ENCODE data around the gene SLC38A1.
"Not testable (repeated sequence)": the region's sequence is repeated elsewhere in the genome, so short reads cannot be mapped to it uniquely, and the experiment has no call there.

The SLC38A1 gene

DNA sequence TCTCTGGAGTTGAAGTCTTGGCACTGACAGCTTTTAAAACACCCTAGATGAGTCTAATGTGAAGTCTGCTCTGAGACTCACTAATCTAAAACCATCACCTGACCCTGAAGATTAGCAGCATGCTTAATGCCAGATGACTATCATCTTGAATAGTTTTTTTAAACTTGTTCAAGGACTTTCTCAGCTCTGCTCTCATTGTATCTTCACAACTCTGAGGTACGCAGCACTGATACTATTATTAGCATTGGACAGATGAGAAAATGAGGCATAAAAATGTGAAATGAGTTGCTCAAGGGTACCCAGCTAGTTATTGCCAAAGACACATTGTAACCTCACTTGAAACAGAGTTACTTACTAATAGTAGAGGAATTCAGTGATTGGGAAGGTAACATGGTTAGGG is 4.8 kb downstream of the SLC38A1 start:
- no peak for ATAC-seq
- no peak for DNase-seq

DNA sequence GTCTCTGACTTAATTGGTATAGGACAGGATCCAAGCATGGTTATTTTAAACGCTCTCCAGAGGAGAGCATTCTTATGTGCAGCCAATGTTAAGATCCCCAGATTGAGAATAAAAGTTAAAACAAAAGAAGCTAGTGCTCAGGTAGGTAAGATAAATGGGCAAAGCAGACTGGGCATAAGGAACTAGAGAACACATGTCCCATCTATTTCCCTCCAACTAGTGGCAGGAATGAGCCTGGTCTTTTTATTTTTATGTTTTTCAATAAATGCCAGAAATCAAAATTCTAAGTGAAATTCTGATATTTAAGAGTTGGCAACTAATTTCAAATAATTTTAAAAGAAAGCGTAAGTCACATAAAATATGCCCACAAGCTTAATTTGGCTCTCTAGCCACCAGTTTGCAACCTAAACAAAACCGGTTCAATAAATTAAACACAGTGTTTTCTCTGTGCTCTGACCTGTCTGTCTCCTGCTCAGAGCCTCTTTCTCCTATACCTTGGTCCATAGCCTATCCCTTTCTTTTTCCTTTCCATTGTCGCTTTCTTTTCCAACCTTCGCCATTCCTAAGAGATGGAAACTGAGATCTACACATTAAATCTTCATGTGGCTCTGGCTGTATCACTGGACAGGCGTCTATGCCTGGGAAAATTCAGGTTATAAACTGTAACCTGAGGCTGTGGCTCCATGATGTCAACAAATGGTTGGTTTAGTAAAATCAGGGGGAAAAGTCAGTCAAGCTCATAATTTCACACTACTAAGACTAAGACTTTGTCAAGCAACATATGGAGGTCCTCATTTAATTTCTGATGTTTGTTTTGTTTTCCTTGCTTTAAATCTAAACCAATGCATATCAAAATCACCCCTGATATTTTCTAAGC is 5.5 kb downstream of the SLC38A1 start:
- DNase-seq (no peak), ATAC-seq (no peak)

DNA sequence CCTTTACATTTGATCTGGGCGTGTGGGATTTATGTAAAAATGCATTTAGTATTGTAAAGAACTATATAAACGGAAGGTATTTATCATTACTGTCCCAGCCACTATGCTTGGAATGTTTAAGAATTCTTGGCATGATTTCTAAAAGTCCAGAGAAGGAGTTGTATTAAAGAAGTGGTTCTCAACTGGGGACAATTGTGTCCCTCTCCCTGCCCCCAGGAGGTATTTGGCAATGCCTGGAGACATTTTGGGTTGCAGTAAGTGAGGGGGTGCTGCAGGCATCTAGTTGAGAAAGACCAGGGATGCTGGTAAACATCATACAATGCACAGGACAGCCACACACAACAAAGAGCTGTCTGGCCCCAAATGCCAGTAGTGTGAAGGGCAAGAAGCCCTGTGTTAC is 7.2 kb downstream of the SLC38A1 start:
- ATAC-seq (no peak), DNase-seq (no peak)

DNA sequence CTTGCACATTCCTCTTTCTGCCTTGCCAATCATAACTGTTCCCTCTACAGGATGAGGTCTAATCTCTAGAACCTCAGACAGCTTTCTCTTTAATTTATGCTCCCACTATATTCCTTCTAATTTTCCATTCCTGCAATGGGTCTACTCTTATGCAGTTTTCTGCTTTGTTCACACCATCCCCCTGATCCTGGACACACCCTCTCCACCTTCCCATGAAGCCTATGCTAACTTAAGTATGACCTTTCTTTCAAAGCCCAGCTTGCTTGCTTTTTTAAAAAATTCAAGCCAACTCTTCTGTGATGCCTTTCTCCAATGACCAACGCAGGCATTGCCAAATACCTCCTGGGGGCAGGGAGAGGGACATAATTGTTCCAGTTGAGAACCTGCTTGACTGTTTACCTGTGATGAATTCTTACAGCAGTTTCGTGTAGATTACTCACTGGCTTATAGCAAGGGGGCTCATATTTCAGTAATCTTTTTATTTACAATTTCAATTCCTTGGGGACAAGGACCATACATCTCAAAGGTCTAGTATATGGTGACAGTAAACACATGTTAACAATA is 7.8 kb downstream of the SLC38A1 start:
- DNase-seq (no peak), ATAC-seq (no peak)

DNA sequence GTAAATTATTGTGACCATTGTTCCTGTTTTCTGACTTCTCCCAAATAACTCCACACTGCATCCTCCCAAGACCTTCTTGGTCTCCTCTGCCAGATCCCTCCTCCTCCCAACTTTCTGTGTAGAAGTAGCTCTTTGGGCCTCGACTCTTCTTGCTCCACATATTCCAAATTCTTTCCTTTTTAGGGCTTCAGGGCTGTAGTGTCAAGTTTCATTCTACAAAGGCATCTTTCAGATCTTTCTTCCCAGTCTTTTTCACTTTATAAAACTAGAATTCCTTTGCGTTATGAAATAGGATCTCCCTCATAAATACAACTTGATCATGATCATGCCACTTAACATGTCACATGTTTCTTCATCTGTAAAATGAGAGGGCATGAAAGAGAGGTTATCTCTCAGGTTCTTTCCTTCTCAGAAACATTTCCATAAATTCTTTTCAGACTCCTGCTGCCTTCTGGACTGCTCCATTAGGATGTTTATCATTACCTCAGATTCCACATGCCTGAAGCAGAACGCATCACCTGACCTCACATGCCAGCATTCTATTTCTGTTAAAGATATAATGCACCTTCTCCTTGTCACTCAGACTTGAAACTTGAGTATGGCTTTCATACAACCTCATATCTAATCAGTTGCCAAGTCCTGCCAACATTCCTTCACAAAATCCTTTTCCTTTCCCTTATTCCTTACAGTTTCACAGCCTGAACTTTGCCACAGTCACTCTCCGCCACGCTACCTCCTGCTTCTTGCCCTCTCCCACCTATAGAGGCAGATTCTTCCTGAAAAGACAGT is 8.5 kb downstream of the SLC38A1 start:
- DNase-seq (no peak), ATAC-seq (no peak)

DNA sequence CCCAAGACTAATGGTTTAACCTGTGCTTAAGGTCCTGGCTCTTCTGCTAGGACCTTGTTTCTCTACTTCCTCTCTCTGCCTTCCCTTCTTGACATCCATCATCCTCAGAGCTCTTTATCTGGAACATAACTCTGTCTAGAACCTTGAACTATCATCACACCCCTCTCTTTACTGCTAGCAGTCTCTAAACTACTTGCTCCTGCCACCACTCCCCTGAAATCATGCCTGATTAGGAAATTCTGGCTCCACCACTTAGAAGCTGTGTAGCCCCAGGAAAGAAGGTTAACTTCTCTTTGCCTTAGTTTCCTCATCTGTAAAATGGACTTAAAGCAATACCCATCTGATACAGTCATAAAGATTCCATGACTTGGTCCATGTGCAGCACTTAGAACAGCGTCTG is 9.1 kb downstream of the SLC38A1 start:
- ATAC-seq (no peak), DNase-seq (no peak)

DNA sequence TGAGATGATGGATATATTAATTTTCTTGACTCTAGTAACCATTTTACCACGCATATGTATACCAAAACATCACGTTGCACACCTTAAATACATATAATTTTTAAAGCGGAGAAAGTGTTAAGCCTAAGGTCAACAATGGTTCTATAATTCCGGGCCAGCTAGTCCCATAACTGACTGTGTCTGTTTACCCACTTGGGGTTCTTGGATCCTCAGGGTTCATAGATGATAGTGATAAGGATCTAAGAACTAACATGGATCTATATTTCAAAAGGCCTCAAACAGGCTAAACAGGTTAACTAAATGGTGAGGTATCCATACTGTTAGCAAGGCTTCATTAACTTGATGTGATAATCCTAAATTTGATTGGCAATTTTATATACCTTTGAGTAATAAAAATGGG is 9.8 kb downstream of the SLC38A1 start:
- ATAC-seq (no peak), DNase-seq (no peak)

DNA sequence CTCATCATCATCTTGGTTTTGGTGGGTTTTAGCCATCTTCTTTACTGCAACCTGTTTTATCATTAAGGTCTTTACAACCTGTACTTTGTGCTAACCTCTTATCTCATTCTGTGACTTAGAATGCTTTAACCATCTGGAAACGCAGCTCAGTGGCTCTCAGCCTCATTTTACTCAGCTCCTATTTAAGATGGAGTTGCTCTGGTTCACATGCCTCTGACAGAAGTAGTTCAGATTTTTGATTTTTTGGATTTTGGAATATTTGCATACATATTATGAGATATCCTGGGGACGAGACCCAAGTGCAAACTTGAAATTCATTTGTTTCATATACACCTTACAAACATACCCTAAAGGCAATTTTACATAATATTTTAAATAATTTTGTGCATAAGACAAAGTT is 10.7 kb downstream of the SLC38A1 start:
- DNase-seq (no peak), ATAC-seq (no peak)

DNA sequence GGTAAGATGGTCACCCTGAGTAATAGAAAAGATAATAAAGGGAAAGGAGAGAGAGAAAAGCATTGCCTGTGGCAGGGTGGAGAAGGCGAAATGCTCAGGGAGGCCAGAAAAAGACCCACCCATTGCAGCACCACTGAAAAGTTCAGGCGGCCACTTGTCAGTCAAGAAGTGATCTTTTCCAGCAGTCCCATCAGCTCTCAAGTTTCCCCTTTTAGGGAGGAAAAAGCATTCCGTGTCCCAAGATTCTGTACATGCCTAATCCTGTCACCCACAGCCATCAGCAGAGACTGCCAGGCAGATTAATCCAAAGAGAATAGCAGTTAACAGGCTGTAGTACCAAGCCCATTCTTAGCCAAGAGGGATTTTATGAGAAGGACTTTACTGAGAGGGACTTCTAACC is 11.9 kb downstream of the SLC38A1 start:
- ATAC-seq (no peak), DNase-seq (no peak)

DNA sequence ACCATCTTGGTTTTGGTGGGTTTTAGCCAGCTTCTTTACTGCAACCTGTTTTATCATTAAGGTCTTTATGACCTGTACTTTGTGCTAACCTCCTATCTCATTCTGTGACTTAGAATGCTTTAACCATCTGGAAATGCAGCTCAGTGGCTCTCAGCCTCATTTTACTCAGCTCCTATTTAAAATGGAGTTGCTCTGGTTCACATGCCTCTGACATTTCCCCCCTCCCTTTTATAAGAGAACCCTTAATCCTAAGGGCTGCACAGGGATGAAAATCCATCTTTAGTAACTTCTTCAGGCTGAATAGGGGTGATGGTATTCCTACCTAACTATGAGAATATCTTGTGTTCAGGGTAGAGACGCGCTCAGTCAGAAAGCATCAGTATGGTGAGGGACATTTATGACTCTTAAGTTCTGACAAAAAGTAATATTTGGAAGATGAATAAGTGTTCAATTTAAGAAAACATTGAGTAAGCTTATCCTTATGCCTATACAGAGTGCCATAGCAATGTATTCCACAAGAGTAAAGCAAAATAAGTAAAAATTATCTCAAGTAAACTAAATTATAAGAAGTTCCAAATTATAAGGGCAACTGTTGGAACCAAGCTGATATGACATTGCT is 15.2 kb downstream of the SLC38A1 start:
- no peak for ATAC-seq

DNA sequence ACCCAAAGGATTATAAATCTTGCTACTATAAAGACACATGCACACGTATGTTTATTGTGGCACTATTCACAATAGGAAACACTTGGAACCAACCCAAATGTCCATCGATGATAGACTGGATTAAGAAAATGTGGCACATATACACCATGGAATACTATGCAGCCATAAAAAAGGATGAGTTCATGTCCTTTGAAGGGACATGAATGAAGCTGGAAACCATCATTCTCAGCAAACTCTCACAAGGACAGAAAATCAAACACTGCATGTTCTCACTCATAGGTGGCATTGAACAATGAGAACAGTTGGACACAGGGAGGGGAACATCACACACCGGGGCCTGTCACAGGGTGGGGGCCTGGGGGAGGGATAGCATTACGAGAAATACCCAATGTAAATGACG is 16.8 kb downstream of the SLC38A1 start:
- ATAC-seq, DNase-seq: not testable (repeated sequence)

More for the DNA sequence above, 15.2 kb downstream of the SLC38A1 start:
- no peak for DNase-seq

DNA sequence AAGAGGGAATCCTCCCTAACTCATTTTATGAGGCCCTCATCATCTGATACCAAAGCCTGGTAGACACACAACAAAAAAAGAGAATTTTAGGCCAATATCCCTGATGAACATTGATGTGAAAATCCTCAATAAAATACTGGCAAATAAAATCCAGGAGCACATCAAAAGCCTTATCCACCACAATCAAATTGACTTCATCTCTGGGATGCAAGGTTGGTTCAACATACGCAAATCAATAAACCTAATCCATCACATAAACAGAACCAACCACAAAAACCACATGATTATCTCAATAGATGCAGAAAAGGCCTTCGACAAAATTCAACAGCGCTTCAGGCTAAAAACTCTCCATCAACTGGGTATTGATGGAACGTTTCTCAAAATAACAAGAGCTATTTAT is 18.9 kb downstream of the SLC38A1 start:
- DNase-seq: not testable (repeated sequence)

DNA sequence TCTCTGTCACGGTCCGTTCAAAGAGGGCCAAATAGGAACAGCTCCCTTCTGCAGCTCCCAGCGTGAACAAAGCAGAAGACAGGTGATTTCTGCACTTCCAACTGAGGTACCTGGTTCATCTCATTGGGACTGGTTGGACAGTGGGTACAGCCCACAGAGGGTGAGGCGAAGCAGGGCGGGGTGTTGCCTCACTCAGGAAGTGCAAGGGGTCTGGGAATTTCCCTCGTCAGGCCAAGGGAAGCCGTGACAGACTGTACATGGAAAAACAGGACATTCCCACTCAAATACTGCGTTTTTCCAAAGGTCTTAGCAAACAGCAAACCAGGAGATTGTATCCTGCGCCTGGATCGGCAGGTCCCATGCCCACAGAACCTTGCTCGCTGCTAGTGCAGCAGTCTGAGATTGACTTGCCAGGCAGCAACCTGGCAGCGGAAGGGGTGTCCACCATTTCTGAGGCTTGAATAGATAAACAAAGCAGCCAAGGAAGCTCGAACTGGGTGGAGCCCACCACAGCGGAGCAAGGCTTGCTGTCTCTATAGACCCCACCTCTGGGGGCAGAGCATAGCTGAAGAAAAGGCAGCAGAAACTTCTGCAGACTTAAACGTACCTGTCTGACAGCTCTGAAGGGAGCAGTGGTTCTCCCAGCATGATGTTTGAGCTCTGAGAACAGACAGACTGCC is 22.7 kb downstream of the SLC38A1 start:
- ATAC-seq: no peak
- DNase-seq: no peak

More for the DNA sequence above, 18.9 kb downstream of the SLC38A1 start:
- not testable (repeated sequence) for ATAC-seq

DNA sequence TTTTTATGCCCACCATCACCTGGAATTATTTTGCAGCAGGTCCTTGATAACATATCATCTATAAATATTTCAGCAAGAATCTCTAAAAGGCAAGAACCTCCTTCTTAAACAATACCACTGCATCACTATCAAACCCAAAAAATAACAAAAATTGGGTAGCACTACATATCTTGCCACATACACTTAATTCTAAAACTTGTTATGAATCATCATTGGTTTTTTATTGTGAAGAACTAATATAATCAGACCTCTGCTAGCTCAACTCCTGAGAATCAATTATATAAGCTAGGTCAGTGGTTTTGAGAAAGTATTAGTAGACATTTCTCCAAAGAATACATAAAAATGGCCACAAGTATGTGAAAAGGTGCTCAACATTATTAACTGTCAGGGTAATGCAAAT is 23.8 kb downstream of the SLC38A1 start:
- DNase-seq (no peak), ATAC-seq (no peak)

DNA sequence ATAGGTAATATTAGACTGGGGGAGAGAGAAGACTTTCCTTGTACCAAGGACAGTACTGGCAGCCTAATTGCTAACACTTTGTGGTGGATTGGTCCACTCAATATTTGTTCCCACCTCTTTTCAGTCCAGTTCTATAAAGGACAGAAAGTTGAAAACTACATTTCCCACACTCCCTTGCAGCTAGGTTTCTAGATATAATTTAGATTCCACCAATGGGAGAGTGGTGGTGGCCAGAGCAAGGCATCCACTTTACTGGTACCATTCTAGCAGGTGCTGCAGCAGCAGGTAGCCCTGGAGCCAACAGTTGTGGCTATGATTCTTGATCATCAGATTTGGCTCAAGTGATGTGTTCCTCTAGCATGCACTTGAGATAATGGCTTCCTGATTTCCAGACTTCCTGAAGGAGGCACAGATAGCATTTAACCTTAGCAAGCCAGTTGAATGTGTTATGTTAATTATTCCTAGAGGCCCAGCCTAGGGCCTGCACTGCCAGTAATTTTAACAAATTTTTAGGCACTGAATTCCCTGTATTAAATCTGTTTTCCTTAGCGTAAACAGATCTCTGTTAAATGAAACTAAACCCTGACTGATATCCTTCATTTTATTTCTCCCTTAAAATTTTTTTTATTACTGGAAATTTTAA is 24.4 kb downstream of the SLC38A1 start:
- ATAC-seq: no peak

DNA sequence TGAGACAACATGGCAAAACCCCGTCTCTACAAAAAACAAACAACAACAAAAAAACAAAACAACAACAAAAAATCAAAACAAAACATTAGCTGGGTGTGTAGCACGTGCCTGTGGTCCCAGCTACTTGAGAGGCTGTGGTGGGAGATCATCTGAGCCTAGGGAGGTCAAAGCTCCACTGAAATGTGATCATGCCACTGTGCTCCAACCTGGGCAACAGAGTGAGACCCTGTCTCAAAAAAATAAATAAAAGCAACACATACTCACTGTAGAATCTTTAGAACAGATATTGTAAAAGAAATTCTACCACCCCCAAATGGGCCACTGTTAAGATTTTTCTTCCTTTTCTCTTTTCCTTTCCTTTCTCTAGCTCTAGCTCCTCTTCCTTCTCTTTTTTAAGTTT is 26.3 kb downstream of the SLC38A1 start:
- ATAC-seq: no peak
- DNase-seq: no peak

More for the DNA sequence above, 24.4 kb downstream of the SLC38A1 start:
- DNase-seq: no peak

DNA sequence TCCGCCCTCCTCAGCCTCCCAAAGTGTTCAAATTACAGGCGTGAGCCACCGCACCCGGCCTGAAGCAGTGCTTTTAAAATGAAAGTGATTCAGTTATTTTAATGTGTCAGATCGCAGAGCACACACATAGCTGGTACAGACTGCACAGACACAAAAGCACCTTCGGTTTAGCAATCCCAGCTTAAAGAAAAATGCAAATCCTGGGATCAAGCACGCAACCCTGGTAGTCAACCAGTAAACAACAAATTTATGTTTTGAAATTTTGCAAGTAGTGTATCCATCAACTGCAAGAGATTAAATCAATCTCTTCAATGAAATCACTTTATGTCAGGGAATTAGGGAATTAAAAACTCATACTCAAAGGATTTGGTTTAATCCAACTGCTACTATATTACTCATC is 28.4 kb downstream of the SLC38A1 start:
- no peak for DNase-seq
- ATAC-seq: no peak

DNA sequence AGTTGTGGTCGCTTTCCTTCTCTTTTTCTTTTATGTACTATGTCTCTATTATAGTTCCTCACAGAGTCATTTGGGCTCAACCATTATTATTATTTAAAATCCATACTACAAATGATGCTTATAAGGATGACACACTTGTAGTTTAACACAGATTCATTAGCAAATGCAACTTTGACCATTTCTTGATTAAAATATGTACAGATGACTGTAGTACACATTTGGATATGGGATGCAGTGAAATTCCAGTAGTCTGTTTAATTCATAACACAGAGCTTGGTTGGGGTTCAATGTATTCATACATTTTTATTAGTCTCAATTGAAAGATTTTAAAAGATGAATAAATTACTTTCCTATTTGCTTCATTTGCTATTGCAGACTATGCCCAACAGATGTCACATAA is 30.0 kb downstream of the SLC38A1 start:
- ATAC-seq (no peak), DNase-seq (no peak)

DNA sequence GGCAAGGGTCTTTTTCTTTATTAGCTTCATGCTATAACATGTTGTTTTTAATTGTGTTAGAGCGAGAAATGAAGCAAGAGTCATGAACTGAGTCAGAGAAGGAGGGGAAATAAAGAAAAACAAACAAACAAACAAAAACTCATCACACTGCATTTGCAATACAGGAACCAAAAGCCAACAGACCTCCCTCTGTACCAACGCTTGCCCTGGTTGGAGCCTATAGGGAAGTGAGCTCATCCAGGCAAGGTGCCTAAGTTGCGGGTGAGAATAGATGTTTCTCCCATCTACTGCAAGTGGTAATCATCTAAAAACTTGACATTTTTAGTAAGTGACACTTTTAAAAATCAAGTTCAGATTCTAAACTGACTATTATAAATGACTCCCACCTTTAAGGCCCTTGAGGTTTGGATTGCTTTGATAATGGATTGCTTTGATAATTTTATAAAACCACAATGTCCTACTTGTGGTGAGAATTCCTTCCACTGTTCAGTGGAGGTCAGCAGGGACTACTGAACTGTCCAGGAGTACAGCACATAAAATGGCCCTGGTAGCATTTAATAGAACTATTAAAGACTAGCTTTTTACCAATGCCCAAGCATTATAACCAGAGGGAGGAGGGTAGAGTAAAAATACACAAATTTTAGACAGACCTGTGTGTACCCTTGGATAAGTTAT is 31.3 kb downstream of the SLC38A1 start:
- DNase-seq (no peak), ATAC-seq (no peak)

DNA sequence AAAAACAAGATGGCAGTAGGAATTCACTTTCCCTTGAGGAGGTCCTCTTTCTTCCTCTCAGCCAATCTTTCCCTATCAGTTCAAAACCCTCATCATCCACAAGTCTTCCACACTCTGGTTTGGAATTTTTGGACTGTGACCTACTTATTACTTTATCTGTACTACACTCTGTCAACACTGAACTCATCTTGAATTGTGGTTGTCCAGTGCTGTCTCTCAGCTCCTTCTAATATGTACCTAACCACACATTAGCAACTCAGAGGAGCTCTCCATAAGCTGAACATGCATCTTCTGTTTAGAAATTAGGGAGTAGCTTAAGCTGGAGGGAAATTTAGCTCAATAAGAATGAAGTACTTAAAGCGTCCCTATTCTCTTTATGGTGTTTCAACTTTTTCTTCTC is 34.8 kb downstream of the SLC38A1 start:
- no peak for ATAC-seq

DNA sequence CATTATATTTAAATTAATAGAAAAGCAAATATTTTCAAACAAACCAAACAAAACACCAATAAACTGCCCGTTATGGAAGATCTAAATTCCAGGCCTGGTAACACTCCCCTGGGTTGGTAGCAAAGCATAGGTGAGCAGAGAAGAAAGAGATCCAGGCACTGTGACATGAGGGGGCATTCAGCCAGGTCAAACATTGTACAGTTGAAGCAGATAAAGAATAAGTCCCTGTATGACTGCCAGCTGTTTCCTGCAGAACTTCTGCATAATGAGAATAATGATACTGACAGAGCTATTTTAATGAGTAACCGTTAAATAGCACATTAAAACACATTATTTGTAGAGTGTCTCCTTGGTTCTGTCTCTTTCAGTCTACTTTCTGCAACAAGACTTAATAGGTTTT is 35.4 kb downstream of the SLC38A1 start:
- no peak for DNase-seq
- ATAC-seq: no peak

More for the DNA sequence above, 34.8 kb downstream of the SLC38A1 start:
- DNase-seq: no peak

Data from stimulated activated naive CD8-positive, alpha-beta T cell treated with anti-CD3 and anti-CD28 coated beads, Interleukin-15, Interleukin-2, amounts not matched to agents 100 U/mL and 50 U/mL, for 24 hours (primary cell).